Stimulated activated CD4-positive, alpha-beta T cell treated with anti-CD3 and anti-CD28 coated beads, TNF-alpha, amount 100 ng/mL, for 1 hour (primary cell): ENCODE results near the gene FAM234B.
"Not testable (repeated sequence)": the region's sequence is repeated elsewhere in the genome, so short reads cannot be mapped to it uniquely, and the experiment has no call there.

ENCODE experiments used
- DNase-seq, 3 donors: peaks; one replicate each; pipeline ENCODE4 v3.0.0-alpha.2; 2020; ENCODE audit warnings: low read depth in 3 of 3, low spot score in 1 of 3

FAM234B gene

DNA sequence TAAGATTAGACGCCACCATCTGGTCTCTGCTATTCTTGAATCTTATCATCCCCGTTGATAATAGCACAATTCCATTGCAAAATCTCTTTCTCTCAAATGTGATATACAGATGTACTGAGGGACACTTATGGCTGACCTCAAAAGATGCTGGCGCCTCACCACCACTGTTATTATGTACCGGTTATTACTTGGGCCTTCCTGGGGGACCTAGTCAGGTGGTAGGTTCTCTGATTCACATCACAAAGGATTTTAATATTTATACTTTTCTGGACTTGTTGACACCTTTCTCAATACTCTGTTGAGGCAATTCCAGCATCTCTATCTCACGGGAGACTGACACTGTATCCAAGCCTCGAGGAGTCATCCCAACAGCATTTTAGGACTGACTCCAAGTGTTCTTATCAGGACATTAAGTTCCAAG, 21.3 kb upstream of the FAM234B start:
- DNase-seq: no peak

DNA sequence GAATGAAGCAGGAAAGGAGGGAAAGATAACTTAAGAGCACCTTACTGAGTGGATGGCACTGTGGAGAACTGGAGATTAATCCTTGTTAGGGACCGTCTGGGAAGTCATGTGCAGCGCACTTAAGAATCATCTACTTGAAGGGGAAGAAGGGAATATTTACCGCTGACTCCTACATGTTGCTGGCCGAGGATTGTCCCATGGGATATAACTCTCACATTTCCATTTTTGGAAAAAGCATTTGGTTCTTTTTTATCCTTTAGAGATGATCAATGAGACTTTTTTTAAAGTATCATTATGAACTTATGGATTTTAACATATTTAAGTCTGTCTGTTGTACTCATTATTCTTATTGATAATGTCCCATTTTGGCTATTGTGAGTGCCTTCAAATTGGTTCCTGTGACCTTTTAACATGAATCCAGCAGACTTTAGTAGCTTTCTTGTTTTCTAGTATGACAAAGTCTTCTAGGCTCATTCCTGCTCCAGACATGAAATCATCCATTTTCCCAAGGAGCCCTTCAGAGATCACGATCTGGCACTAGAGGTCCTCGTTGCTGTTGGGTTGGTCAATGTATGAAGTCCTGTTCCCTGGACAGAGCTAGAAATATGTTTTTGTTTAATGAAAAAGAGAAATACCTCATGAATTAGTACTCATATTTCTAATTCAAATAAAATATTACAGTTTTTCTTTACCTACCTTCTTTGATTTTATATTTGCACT, 20.2 kb upstream of the FAM234B start:
- no peak for DNase-seq

DNA sequence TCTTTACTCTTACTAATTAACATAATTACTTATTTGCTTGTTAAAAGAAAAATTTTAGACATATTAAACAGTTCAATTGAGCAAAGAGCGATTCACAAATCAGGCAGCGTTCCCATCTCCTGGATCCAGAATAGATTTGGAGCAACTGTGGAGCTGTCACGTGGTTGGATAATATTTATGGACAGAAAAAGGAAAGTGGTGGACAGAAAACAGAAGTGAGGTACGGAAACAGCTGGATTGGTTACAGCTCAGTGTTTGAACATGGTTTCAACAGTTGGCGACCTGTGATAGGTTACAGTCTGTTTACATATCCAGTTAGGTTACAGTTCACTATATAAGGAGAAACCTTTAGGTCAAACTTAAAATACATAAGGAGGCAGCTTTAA, 19.7 kb upstream of the FAM234B start:
- no peak for DNase-seq

DNA sequence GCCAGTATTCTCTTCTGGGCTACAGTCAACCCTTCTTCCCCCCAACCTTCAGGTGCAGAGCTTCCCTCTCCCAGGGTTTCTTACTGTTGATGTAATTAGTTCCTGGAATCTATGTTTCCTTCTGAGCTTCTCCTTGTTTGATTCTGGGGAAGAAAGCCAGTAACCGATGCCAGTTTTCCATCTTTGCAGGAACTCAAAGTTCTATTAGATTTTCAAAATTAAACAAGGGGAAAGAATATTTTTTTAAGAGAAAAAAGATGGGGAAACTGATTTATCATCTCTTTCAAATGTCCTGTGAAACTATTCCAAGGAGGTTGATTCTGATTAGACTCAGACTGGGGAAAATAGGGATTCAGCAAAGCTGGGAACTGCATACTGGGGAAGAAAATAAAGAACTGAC, 17.9 kb upstream of the FAM234B start:
- no peak for DNase-seq

DNA sequence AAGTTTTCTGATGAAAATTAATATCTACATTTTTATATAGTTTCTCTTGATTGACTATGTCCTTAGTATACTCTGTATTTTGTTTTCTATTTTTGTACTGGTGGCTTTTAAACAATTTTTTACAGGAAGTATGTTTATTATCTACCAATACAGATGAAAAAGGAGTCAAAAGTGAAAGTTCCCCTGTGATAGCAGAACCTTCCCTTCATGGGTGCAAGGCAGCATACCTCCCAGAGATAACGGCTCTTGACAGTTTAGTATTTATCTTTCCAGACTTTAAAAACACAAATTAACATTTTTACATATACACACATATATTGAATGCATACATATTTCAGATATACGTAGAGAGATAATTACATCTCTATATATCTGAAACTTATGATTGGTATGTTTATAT, 17.1 kb upstream of the FAM234B start:
- no peak for DNase-seq

DNA sequence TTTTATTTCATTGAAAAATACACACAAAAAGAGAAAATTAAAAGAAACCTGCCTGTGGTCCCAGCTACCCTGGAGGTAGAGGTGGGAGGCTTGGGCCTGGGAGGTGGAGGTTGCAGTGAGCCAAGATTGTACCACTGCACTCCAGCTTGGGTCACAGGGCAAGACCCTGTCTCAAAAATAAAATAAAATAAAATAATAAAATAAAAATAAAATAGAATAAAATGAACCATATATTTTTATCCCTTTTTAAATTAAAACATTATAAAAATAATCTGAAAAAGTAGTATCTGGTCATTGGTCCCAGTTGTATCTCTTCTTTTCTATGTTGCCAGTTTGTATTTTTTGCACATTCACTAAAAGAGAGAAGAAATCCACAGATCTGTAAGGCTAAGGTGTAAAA, 16.7 kb upstream of the FAM234B start:
- DNase-seq: no peak

DNA sequence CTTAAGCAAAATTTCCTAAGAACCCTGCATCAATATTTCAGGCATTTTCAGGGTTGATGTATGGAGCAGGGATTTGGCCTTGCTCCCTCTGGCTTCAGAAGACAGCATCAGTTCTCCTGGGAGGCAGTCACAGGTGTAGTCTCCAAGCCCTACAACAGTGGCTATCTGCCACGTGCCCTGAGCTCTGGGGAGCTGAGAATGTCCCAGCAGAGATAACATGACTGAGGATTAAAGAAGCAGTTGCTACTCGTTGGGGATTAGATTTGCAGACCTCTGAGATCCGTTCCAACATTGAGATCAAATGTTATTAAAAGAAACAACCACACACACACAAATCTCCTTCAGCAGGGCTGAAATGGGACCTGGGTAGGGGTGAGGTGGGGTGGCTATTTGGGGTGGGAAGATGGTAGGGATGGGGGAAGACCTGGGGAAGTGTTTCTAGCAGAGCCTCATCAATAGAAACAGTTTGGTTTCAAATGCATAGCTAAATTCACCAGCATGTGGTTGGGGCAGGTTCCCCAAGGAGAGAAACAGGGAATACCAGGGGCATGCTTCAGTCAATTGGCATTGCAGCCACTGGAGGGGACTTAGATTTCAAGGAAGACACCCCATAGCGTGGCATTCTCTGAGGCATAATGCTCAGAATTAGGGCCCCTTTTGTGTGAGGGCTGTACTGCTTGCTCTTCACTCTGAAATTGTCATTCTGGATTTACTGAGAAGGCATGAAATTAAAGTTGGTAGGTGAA, 15.2 kb upstream of the FAM234B start:
- DNase-seq: no peak

DNA sequence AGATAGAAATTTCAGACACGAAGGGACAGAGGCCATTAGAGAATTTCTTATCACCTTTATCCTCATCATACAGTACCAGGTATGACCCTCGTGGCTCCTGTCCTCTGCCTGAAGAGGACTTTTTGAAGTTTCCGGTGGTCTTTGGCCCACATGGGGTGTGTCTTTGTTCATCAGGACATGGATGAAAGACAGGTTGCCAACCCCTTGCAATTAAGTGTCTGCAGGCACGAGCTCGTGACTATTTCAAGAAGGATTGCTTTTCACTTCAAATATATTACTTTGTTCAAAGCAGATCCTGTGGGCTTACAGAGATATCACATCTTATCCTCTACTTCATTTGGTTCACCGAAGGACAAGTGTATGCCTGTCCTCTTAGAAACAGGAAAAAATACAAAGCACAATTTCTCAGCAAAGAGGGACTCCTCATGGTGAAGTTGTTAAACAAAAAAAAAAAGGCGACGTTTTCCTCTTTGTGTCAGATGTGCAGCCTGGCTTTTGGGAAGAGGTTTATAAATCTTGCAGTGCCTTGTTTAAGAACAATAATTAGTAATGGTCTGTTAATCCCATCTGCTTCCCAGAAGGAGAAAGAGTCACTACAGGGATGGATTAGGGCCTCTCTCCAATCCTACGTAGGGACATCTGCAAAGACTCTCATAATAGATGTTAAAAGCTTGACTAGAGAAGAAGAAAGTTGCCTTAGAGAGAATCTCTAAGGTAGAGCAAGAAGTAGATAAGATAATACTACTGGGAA, 13.5 kb upstream of the FAM234B start:
- DNase-seq: no peak

DNA sequence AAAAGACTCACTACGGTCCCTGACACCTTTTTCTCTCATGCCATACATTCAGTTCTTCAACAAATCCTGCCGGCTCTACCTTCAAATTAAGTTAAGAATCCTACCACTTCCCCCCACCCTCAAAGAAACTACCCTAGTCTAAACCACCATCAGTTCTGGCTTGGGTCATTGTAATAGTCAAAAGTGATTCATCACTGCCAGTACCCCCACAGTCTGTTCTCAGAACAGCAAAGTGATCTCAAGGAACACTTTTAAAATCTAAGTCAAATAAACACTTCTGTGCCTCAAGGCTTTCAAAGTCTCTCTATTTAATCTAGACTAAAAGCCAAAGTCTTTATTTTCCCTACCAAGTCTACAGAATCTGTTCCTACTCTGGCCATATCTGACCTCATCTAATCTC, 12.0 kb upstream of the FAM234B start:
- DNase-seq: no peak

DNA sequence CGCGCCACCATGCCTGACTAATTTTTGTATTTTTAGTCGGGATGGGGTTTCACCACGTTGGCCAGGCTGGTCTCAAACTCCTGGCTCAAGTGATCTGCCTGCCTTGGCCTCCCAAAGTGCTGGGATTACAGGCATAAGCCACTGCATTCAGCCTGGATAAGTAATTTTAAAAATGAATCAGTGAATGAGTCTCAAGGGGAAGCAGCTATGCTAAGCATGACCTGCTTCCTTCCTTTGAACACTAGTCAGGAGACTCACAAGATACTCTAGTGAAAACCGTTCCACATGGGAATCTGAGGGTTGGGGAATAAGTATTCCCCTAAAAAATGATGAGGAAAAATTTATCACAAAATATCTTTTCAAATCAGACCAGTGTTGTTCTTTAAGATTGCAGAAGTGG, 10.7 kb upstream of the FAM234B start:
- DNase-seq: no peak

DNA sequence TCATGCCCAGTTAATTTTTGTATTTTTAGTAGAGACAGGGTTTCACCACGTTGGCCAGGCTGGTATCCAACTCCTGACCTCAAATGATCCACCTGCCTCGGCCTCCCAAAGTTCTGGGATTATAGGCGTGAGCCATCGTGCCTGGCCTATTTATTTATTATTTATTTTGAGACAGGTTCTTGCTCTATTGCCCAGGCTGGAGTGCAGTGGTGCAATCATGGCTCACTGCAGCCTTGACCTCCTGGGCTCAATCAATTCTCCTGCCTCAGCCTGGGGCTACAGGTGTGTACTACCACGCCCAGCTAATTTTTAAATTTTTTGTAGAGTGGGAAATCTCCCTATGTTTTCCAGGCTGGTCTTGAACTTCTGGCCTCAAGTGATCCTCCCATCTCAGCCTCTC, 8.8 kb upstream of the FAM234B start:
- DNase-seq: not testable (repeated sequence)

DNA sequence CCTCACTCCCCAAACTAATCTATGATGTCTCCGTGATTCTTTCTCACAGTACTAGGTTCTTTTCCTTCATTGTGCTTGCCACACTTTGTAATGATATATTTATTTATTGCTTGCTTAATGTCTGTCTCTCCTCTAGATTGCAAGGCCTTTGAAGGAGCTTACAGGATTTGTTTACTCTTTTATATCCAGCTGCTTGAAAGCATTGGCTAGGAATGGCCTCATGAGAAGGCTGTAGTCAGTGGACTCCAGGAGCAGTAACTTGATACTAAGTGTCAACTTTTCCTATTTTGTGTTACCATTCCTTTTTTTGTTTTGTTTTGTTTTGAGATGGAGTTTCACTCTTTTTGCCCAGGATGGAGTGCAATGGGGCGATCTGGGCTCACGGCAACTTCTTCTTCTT, 7.3 kb upstream of the FAM234B start:
- DNase-seq: no peak

DNA sequence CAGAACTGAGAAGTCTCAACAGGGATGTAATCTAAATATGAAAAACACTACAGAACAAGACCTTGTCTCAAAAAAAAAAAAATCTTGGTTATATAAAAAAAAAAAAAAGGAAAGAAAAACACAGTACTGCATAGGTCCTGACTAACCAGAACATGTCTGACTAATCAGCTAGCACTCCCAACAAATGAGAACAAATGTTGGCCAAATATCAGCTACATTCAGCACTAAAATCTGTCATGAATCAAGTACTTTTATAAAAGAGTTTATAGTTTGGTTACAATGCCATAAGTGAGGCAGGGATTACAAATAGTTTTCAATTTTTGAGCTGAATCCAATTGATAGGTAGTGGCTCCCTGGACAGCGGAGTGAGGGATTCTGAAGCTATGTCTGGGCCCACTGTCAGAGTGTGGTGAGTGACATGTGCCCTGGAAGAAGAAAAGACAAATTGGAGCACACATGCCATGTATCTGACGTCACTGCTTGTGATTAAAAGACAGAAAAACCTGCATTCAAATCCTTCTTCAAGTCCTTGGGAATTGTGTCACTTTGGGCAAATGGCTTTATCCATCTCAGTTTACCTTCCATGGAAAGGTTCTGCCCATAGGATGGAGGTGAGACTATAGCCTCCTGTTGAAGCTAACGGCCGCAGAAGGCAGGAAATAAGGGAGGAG, 5.6 kb upstream of the FAM234B start:
- DNase-seq: no peak

DNA sequence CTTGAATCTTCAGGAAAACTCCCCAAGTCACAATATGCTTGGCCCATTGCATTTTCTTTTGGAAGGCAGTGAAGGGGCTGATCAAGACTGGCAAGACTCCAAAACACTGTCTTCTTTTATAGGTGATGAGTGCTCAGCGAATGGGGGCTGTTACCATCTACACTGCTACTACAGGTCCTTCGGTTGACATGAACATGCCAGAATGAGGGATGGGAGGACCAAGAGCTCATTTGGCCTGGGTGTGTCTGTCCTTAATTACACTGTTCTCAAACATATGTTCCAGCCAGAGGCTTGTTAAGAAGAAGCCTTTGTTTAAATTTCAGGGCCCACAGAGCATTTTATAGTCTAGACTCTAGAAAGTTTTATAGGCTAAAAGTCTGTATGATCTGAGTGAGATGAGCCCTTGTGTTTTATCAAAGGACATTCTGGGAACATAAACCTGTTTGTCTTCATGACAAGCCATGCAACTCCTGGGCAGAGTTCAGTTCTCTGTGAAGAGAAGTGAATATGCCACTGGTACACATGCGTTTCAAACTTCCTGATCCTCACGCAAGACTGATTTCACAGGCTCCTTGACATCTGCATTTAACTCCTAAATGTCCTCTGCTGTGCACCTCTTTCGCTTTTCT, 4.7 kb upstream of the FAM234B start:
- no peak for DNase-seq

DNA sequence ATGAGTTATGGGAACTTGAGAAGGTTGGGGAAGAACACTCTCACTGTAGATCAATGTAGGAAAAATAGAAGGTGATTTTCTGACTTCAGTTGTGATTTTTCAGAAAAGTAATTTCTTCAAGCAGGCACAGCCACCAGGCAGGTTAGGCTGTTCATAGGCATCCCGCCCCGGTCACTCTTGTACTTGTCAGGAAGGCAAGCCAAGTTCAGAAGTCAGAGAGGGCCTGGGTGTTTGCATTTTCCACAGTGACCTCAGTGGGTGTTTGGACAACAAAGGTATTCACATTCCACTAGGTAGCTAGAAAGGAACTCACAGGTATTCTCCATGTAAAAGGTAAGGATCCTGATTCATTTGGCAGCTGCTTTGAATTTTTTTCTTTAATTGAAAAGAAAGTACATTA, 3.0 kb upstream of the FAM234B start:
- DNase-seq: no peak

DNA sequence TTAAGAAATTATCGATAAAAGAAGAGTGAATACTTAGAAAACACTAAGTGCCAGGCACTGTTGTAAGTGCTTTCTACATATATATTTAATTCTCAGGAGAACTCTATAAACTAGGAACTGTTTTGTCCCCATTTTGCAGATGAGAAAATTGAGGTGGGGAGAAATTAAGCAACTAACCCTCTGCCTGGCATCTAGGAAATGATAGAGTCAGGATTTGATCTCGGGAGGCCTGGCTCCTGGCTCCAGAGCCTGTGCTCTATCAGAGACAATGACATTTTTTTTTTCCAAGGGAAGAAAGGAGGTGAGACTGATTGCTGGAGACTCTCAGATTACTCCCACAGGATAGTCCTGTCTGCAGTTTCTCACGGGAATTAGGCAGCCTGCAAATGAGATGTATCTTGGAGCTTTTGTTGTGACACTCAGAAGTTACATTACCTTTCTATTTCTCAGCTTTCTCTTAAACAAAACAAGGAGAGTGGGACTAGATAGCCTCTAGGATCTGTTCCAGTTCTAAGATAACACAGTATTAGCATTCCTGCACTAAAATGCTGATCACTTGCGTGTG, 1.4 kb upstream of the FAM234B start:
- DNase-seq: no peak

DNA sequence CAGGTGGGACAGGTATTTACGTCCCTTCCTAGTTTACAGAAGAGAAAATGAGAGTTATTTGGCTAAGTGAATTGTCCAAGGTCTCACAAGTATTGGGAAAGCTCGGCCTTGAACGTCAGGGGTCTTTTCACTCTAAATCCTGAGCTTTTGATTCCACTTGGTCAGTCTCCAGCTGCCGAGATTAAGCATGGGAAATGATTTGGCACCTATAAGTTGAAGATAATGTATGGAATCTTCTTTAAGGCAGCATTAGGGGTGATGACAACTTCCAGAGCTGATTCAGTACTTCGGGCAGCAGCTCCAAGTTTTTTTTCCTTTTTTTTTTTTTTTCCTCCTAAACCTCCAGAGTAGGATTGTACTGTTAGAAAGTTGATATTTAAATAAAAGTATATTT, 722 bp downstream of the FAM234B start:
- DNase-seq: no peak

DNA sequence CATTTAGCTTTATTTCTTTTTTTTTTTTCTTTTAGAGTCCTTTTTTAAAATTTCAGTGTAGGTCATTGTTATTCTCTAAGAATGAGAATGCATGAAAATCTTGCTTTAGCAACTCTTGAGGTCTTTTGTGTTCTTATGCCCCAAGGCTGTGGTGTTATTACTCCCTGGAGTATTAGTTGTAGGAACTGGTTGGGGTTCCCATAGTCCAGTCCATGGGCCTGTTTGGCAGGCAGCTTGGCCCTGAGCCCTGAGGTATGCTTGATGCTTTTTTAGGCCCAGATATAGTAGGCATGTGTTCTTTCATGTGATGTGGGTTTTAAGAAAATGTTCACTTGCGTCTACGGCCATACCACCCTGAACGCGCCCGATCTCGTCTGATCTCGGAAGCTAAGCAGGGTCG, 1.6 kb downstream of the FAM234B start:
- no peak for DNase-seq

DNA sequence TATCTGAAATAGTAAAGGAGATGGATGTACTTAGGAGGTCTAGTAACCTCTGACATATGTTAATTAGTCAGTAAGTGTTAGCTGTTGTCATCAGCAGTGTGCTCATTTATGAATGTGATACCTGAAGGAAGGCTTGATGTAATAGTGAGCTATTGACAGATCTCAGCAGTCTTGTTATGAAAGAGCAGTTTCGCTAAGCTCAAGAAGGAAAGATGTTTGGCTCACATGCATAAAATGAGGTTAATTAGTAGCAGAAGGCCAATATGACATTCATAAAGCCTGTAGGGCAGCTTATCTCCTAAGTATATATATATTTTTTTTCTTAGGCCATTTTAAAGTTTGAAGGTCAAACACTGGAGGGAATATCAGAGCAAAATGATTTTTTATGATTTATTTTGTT, 2.8 kb downstream of the FAM234B start:
- no peak for DNase-seq

DNA sequence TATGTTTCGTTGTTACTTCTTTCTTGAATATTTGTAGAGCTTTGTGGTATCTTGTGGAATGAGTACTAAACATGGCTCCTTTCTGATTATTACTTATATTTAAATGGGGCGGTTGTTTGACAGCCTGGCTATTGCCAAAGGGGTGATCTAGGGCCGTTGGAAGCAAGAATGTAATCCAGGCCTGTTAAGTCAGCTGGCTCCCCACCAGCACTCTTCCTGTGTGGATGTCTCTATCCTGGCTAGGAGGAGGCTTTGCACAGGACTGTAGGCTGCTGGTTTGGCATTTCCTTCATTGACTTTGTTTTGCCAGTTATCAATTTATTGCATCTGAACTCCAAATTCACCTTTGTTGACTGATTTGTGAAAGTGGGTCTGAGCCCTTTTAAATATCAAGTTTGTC, 5.6 kb downstream of the FAM234B start:
- DNase-seq: no peak

DNA sequence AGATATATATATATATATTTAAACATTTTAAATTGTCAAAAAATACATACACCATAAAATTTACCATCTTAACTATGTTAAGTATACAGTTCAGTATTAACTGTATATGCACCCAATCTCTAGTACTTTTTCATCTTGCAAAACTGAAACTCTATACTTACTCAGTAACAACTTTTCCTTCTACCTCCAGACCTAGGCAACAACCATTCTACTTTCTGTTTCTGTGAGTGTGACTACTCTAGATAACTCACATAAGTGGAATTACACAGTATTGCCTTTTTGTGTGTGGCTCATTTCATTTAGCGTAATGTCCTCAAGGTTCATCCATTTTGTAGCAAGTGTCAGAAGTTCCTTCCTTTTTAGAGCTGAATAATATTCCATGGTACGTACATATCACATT, 8.2 kb downstream of the FAM234B start:
- DNase-seq: no peak
